Measurements from ENCODE around the gene POPDC3.
"Not testable (repeated sequence)": the region's sequence is repeated elsewhere in the genome, so short reads cannot be mapped to it uniquely, and the experiment has no call there.

POPDC3 gene

DNA sequence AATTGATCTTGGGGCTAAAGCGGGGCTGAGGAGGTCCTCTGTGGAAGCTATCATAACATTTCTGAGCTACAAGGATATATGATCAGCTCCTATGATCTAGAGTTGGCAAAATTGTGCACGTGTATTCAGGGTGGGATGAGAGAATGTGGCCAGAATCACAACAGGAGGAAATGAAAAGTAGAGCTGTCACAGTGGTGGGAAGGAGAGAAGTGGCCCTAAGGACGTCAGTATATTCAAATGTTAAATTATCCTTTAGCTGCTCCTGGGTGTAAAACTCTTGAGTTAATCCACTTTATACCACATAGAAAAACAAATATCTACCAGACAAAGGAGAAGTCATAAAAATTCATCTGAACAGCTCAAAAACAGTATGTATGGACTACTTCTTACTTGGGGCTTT, 14.8 kb upstream of the POPDC3 start:
- no peak for DNase-seq

DNA sequence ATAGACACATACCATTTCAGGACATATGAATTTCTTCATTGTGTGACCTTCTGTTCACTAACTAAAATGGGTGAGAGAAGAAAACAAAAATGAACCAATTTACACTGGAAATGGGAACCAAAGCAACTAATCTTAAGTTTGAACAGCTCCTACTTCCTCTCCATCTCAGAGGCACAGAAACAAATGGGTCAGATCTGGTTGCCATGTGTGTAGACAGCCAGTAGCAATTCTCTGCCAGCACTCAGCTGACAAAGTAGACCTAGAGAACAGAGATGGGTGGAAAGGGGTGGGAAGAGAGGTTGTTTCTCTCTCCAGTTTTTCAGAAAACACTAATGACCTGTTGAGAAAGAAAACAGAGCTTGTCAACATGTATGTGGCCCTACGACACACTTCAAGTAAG, 14.3 kb upstream of the POPDC3 start:
- no peak for DNase-seq

DNA sequence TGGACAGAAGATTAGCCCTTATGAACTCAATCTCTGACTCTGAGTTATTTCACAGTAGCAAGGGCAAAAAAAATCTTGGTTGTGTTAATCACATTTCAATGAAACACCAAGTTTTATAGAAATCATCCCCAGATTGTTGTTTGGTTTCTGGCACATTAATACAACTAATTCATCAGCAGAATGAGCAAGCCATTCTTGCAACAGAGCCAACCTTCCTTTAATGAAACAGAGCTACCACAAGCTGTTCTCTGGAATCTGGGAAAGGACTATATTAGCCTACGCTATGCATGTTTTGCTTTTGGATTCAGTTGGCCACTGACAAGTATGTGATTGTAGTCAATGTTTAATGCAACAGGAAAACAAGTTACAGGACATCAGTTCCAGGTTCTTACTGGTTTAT, 13.8 kb upstream of the POPDC3 start:
- DNase-seq: no peak

DNA sequence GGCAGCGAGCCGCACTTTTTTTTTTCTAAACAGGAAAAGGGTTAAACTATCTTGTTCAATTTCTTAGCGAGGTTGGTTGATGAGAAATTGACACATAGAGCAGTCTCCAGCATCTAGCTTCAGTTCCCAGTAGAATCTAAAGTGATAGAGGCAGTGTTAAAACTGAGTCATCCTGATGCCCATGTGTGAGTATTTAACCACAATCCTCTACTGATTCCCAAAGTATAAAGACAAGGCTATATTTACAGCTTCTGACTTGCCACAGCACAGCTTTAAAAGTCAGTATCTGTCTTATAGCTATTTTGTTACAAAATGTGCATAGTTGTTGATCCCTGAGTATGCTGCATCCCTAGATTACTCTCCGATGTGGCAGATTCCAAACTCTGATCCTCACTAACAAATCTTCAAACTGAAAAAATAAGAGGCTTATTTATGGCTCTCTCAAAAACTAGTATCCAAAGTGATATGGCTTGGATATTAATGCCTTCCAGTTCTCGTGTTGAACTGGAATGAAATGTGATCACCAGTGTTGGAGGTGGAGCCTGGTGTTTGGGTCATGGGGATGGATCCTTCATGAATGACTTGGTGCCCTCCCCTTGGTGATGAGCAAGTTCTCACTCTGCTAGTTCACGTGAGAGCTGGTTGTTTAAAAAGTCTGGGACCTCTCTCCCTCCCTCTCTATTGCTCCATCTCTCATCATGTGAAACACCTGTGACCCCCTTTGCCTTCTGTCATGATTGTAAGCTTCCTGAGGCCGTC, 13.1 kb upstream of the POPDC3 start:
- no peak for DNase-seq

DNA sequence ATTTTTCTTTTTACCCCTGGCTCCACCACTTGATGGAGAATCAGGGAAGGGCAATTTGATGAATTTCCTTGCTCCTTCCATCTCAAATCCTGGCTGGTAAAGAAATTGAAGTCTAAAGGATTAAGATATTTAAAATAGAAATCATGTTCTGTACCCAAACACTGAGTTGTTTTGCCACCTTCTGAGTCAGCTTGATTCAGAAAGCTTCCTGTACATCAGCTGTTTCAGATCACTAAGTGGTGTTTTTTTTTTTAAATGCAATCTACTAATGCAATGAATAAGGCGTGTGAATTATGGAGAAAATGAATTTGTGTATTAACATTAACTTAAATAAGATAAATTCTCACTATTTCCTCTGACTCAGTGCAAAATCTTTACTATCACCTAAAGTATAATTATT, 11.5 kb upstream of the POPDC3 start:
- DNase-seq: no peak

DNA sequence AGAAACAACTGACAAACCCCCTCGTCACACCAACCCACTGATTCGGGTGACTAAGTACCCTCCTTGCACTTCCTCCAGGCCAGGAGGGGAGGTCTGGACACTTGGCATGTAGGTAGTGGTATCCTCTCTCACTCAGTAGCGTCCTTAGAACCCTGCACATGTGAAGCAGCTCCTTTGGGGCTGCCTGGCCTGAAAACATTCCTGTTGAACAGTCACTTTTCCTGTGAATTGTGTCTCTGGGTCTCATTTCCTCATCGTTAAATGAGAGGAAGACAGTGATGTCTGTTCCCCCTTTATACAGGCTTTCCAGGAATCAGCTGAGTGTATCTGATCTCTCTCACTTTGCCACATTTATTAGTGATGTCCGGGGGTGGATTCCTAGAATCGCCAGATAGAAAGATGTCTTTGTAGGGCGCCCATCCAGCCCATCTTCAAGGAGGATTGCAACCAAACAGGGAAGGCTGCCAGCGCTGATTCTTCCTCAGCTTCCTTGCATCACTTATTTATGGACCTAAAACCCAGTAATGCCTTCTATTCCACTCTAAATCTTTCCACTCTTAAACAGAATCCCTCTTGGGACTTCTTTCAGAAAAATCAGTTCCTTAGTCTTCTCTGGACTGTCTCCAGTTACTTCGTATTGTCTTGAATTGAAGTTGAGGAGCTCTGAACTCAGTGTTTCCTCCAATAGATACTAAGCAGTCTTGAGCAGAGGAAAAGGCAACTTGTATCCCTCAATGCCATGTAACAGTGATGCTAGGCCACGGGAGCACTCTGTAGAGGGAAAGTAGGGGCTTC, 9.4 kb upstream of the POPDC3 start:
- DNase-seq: no peak

DNA sequence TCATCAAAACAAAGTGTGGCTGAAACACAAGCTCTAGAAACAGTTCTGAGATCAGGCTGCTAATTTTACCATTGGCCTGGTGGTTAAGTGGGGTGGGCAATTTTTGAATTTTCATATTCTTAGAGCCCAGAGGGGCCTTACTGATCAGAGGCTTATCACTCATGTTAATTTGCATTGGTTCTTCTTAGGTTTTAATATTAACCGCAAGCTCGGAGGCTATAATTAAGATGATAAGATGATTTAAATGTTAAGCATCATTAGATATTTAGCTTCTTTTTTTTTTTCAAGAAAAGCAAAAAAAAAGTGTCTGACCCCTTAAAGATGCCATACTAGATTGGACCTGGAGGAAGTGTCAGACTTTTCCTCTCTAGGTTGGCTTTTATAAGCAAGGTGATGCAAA, 8.4 kb upstream of the POPDC3 start:
- DNase-seq: no peak

DNA sequence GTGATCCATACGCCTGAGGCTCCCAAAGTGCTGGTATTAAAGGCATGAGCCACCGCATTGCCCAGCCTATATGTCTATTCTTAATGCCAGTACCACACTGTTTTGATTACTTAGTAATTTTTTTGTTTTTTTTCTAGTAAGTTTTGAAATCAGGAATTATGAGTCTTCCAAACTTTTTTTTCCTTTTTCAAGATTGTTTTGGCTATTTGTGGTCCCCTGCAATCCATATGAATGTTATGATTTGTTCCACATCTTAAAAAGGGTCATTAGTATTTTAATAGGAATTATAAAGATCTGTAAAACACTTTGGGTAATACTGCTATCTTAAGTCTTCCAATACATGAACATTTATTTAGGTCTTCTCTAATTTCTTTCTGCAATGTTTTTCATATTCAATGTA, 6.8 kb upstream of the POPDC3 start:
- no peak for DNase-seq

DNA sequence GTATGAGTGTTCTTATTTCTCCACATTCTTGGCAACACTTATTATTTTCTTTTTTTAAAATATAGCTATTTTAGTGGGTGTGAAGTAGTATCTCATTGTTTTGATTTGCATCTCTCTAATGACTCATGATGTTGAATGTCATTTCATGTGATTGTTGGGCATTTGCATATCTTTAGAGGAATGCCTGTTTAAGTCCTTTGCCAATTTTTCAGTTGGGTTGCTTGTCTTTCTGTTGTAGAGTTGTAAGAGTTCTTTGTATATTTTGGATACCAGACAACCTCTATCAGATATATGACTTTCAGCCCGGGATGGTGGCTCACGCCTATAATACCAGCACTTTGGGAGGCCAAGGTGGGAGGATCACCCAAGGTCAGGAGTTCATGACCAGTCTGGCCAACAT, 5.1 kb upstream of the POPDC3 start:
- no peak for DNase-seq

DNA sequence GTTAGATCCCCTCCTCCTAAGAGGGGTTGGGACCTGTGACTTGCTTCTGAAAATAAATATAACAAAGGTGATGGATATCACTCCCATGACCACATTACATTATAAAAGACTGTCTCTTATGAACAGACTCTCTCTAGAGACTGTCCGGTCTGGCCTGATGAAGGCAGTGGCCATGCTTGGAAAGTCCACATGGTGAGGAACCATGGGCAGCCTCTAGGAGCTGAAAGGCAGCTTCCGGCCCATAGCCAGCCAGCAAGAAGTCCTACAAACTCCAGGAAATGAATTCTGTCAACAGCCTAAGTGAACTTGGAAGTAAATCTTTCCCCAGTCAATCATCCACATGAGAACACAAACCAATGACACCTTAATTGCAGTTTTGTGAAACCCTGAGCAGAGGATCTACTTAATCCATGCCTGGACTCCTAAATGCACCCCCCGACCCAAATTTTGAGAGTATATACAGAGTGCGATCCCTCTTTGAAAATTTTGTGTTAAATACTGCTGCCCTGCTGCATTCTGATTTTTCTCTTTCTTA, 2.2 kb upstream of the POPDC3 start:
- no peak for DNase-seq

DNA sequence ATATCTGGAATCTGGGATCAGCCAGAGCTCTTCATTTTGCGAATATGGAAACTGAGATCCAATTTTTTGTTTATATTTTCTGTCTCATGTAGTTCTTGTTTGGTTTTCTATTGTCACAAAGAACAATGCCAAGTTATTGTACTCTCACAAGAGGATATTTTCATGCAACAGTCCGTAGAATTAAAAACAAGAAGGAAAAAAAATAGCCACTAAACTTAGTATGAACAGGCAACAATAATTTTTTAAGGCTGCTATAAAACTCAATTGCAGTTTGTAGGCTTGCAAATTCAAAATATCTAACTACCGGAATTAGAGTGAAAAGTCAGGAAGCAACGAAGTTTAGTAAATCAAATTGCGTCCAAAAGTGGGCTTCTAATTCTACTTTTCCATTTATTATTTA, 1.2 kb downstream of the POPDC3 start:
- DNase-seq: no peak

DNA sequence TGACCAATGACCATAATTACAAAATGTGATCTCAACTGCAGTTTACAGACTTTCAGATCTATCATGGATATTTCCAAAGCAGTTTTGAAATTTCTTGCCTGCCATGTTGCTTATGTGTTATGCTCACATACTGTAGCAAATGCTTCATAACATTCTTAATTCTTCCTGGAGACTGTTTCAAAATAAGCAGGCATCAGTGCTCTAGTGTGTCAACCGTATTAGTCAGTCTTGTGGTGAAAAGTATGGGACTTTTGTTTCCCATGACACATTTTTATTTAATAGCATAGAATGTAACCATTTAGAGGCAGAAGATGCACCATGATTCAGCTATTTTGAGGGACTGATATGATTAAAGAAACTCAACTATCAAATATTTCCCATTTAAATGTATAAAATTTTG, 1.7 kb downstream of the POPDC3 start:
- no peak for DNase-seq

DNA sequence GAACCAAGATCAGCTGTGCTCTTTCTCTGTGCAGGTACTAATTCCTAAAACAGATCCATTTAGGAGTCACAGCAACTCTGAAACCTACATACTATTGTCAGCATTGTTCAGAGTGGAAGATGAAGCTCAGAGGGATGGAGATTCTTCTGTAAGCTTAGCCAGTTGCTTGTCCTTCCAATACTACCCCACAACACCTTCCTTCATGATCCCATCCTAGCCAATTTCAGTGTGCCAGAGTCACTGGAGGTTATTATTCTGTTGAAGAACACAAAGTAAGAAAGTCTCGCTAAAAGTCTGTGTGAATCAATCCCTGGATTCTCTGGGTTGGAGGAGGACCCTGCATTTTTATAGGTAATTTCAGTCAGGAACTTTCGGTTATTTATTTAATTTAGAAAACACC, 2.3 kb downstream of the POPDC3 start:
- DNase-seq: no peak

DNA sequence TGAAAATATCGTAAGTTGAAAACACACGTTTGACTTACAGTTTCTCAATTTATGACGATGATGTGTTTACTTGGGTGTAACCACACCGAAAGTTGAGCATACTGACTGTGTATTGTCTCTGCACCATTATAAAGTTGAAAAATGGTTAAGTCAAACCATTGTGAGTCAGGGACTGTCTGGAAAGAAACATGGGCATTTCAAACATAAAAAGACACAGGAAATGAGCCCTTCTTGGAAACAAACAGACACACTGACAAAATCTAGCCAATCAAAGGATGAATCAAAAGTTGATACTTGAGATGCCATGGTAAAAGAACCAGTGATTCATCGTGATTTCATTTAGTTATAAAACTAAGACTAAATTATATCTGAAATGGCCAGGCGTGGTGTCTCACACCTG, 5.3 kb downstream of the POPDC3 start:
- DNase-seq: no peak

DNA sequence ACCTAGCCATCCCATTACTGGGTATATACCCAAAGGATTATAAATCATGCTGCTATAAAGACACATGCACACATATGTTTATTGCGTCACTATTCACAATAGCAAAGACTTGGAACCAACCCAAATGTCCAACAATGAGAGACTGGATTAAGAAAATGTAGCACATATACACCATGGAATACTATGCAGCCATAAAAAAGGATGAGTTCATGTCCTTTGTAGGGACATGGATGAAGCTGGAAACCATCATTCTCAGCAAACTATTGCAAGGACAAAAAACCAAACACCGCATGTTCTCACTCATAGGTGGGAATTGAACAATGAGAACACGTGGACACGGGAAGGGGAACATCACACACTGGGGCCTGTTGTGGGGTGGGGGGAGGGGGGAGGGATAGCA, 7.3 kb downstream of the POPDC3 start:
- DNase-seq: not testable (repeated sequence)

DNA sequence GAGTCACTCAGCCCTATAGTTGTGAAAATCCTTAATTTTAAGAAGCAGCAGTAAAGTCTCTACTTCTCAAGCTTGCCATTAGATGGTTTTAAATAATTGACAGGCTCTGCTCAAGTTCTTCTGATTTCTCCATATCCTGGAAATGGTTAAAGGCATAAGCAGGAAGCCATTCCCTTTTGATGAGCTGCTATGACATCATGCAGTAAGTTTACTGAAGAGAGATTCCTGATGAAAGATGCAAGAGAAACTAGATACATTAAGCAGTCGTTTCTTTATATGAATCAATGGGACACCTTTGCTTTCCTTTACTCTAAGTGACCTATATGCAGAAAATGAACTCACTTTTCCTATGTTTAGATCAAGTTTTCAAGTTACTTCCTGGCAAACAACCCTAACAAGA, 9.8 kb downstream of the POPDC3 start:
- DNase-seq: no peak

DNA sequence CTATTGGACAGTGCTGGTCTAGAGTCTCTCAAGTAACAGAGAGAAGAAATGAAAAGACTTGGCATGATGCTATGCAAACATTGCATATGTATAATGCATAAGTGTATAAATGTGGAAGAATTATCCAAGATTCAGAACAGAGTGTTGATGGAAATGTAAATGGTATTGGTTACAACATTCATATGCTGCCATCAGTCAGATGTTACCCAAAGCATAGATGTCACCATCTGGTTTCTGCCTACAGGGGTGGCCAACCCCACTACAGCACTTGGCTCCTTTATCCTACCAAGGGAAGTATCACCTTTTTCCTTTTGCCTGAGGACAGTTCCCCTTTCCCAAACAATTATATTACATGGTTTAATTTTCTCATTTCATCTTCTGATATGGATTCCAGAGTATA, 11.9 kb downstream of the POPDC3 start:
- DNase-seq: no peak

DNA sequence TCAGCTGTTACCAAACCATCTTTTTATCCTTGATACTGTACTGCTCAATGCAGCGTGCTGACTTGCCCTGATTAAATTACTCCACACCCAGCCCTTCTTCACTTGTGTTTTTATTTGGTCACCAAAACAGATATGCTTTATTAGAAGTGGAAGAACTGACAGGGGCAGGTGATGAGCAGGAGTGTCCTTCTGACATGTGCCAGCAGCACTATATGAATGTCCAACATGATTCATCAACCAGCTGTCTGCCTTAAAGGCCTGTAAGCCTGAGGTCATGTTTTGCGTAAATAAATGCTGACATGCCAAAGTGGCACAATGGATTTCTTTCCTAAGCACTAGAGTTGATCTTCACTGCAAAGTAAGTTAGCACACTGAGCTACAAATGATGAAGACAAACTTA, 15.4 kb downstream of the POPDC3 start:
- DNase-seq: no peak

DNA sequence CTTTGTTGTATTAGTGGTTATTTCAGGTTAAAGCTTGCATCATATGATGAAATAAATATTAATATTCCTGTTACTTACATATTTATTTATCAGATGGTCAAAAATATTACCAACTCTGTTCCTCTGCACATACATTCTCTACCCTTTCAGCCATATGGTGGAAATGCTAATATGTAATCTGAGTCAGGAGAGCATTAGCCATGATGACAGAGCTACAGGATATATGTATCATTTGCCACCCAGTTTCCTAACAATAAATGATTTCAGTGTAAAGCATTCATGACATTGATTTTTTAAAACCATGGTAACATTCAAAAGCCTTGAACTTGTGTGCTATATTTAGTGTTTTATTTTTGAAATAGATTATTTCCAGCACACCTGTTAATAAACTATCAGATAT, 16.6 kb downstream of the POPDC3 start:
- no peak for DNase-seq

DNA sequence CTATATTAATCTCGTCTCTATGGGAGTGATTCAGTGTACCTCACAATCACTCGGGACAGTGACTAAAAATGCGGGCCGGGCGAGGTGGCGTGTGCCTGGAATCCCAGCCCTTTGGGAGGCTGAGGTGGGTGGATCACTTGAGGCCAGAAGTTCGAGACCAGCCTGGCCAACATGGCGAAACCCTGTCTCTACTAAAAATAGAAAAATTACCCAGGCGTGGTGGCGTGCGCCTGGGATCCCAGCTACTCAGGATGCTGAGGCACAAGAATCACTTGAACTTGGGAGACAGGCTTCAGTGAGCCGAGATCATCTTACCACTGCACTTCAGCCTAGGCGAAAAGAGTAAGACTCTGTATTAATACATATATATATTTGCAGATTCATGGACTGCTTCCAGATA, 17.4 kb downstream of the POPDC3 start:
- DNase-seq: no peak

DNA sequence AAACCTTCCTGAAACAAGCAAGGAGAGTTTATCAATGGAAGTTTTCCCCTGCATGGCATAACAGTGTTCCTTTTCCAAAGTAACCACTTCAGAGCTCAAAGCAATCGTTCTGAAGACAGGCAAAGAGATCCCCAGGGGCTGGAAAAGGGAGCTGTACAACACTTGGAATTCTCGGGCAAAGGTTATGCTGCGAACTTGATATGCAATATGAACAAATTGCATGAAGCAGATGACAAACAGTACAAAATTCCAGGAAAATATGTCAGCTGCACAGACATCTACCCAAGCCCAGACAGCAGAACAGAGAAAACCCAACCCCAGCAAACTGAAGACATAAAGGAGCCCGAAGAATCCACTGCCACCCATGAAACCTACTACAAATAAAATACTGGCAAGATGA, 18.4 kb downstream of the POPDC3 start:
- DNase-seq: no peak

DNA sequence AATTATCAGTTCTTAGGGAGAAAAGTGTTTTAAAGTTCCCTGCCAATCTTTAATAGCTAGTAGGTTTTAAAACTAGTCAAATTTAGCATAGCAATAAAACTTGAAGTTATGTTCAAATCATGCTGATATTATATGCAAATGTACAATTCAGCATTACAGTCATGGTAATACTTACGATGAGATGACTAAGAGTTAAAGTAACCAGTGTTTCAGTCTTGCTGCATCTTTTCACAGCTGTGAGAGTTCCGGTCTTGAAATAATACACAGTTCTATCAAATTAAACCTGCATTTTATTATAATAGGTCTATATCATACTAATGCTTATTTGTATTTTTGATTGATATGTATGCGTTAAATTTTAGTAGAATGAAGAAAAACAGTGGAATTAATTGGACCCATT, 26.1 kb downstream of the POPDC3 start:
- no peak for DNase-seq

DNA sequence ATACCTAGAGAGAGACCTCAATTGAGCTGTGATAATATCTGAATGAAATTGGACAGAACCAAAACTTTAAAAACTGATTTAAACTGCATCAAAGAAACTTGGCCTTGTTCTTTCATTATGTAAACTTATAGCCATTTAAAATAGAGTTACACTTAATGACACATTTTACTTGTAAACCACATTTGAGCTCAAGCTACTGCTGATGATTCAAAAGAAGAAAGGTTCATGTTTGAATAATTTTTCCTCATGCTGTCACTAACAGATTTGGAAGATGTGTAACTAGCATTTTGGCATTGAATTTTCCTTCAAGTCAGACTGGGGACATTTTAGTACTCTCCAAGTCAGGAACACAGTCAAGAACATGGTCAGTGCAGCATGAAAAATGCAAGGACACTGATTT, 26.9 kb downstream of the POPDC3 start:
- no peak for DNase-seq

DNA sequence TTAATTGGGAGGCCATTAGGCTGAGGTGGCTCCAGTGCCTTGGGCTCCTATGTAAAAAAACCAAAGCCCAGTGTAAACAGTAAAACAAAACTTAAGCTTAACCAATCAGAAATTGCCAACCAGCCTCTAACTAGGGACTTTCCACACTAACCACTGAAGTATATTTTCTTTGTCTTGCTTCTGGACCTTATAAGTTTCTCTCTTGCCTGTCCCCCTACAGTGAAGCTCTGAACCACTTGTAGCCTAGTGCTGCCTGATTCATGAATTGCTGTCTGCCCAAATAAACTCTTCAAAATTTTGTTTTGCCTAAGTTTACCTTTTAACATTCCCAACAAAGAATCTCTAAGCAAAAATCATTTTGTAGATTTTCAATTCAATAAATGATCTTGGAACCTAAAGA, 28.2 kb downstream of the POPDC3 start:
- no peak for DNase-seq

DNA sequence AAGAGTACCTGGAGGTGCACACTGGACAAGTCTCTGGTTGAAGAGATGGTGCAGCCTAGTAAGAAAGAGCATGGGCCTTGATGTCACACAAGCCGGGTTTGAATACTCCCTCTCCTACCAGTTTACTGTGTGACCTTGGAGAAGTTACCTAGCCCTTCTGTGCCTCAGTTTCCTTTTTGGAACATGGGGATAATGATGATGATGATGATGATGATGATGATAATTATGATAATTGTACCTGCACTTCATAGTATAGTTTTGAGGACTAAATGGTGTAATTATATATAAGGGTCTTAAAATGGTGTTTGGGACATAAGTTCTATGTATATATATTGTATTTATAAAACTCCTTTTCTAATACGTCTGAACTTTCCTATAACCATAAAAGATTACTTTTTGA, 41.7 kb downstream of the POPDC3 start:
- no peak for DNase-seq

Data from activated naive CD4-positive, alpha-beta T cell treated with anti-CD3 and anti-CD28 coated beads, Interleukin-2, amount 50 U/mL, for 16 hours (primary cell).